T follicular helper cell (primary cell): ENCODE data around the gene UNC50.

Source experiments
- DNase-seq: peaks from one replicate; pipeline ENCODE4 v3.0.0-alpha.2; 2020; ENCODE audit warnings: low read depth

UNC50 gene

GRCh38 chr2:98664323-98664722, 55.9 kb downstream of the UNC50 start:
- DNase-seq, result peak; percentile 36

DNA sequence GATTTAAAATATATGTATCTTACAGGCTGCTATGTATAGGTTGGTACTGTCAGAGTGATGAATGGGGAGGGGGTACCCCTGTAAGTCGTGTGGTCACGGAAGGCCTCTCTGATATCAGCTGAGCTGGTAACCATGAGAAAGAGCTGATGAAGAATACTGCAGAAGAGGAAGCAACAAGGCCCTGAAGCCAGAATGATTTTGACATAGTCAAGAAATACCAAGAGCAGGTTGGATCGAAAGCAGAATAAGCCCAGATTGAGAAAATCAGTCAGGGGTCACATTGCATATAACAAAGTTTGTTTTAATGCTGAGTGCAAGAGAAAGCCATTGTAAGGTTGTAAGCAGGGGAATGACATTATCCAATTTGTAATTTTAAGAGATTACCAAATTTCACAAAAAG, 57.3 kb downstream of the UNC50 start:
- no peak for DNase-seq
